HepG2 (cell line): Measurements from ENCODE around the gene OBSL1. TPM values are rescaled to one million over a fixed set of nuclear protein-coding genes. Genes with fewer than 3 reads are reported as not detected.
A peak's percentile ranks its signal among the peaks of the same experiment; 100 is the strongest.

Experiments
- CCAR2 ChIP-seq: fragments of 200-400 bp; formaldehyde crosslinking; optimal IDR thresholded peaks from 2 replicates; pipeline ENCODE3; 2018; ENCODE audit warnings: low read depth, mild to moderate bottlenecking, low read length, moderate library complexity
- CCDC6 ChIP-seq: sonication (generic); formaldehyde crosslinking; IDR thresholded peaks from 2 replicates; pipeline ENCODE4 v1.8.1; 2022; ENCODE audit warnings: mild to moderate bottlenecking, missing genetic modification reagents, moderate library complexity
- DNMT3B ChIP-seq: conservative IDR thresholded peaks from 2 replicates; pipeline ENCODE4 v1.6.1; 2016; ENCODE audit warnings: missing biosample characterization, control low read depth
- EHMT2 ChIP-seq: fragments of 200-600 bp; sonication (generic); IDR thresholded peaks from 2 replicates; pipeline ENCODE4 v1.7.0; 2017; ENCODE audit warnings: antibody characterized with exemption, low read depth, low read length, borderline replicate concordance
- ELF4 ChIP-seq: sonication (generic); formaldehyde crosslinking; IDR thresholded peaks from 2 replicates; pipeline ENCODE4 v1.5.0; 2020; ENCODE audit warnings: missing genetic modification reagents, mild to moderate bottlenecking, moderate library complexity, borderline replicate concordance
- ELK4 ChIP-seq: sonication (generic); formaldehyde crosslinking; IDR thresholded peaks from 2 replicates; pipeline ENCODE4 v1.9.0; 2021; ENCODE audit warnings: missing genetic modification reagents, borderline replicate concordance
- JARID2 ChIP-seq: sonication (generic); formaldehyde crosslinking; IDR thresholded peaks from 2 replicates; pipeline ENCODE4 v1.8.1; 2023; ENCODE audit warnings: missing genetic modification reagents, inconsistent platforms; ENCODE audit not compliant: insufficient replicate concordance
- JUNB ChIP-seq: sonication (generic); formaldehyde crosslinking; IDR thresholded peaks from 2 replicates; pipeline ENCODE4 v1.8.0; 2022; ENCODE audit warnings: missing genetic modification reagents, mild to moderate bottlenecking, borderline replicate concordance
- PAXIP1 ChIP-seq: sonication (generic); formaldehyde crosslinking; conservative IDR thresholded peaks from 2 replicates; pipeline ENCODE4 v1.4.0; 2020; ENCODE audit warnings: mild to moderate bottlenecking, missing genetic modification reagents, moderate library complexity
- SKI ChIP-seq: fragments of 450-650 bp; IDR thresholded peaks from one replicate; pipeline ENCODE4 v1.6.1; 2018; ENCODE audit warnings: mild to moderate bottlenecking; ENCODE audit not compliant: partially characterized antibody
- ZBTB38 ChIP-seq: sonication (generic); formaldehyde crosslinking; IDR thresholded peaks from 2 replicates; pipeline ENCODE4 v1.5.1; 2020; ENCODE audit warnings: mild to moderate bottlenecking, missing genetic modification reagents
- ZBTB7A ChIP-seq: sonication (generic); formaldehyde crosslinking; IDR thresholded peaks from 2 replicates; pipeline ENCODE4 v1.8.0; 2022; ENCODE audit warnings: mild to moderate bottlenecking, missing genetic modification reagents
- ZFP36L1 ChIP-seq: sonication (generic); formaldehyde crosslinking; IDR thresholded peaks from 2 replicates; pipeline ENCODE4 v1.8.0; 2022; ENCODE audit warnings: mild to moderate bottlenecking, missing genetic modification reagents, moderate library complexity
- ZNF263 ChIP-seq: sonication (generic); formaldehyde crosslinking; IDR thresholded peaks from 2 replicates; pipeline ENCODE4 v1.4.0; 2020; ENCODE audit warnings: missing genetic modification reagents
- ZNF501 ChIP-seq: sonication (generic); formaldehyde crosslinking; IDR thresholded peaks from 2 replicates; pipeline ENCODE4 v1.5.1; 2020; ENCODE audit warnings: mild to moderate bottlenecking, moderate library complexity, missing genetic modification reagents
- ZNF768 ChIP-seq: sonication (generic); formaldehyde crosslinking; IDR thresholded peaks from 2 replicates; pipeline ENCODE4 v1.4.0; 2020; ENCODE audit warnings: missing genetic modification reagents
- polyA plus RNA-seq, 8 experiments: library from polyadenylated mRNA; depleted of rRNA in 3 of 8; stranded (reverse) in 7 of 8; unstranded in 1 of 8; fragments of >200 nt; fragmentation: Illumina TruSeq in 4 of 8; extraction: Trizol in 4 of 8; gene quantifications; 2 replicates each; pipeline versions ENCODE4 v1.2.1 to v1.2.3, GENCODE V29; 2011 to 2016; ENCODE audit warnings: low read depth in 4 of 8, missing spikeins in 1 of 8, mixed read lengths in 1 of 8; ENCODE audit not compliant: insufficient read depth in 1 of 8
- total RNA-seq, 5 experiments: library from RNA; depleted of rRNA; stranded (reverse); fragments of >200 nt; fragmentation: Illumina TruSeq; extraction: Trizol; gene quantifications; 2 replicates each; pipeline ENCODE4 v1.2.3, GENCODE V29; 2016; ENCODE audit warnings: low read depth in 1 of 5
- TF ChIP-seq, protein P1 (sequence below), 2 experiments: IDR thresholded peaks; 2 replicates each; pipeline ENCODE4 v1.6.1; 2011 to 2012; ENCODE audit warnings: low read length in 2 of 2, borderline replicate concordance in 1 of 2, low read depth in 1 of 2, mild to moderate bottlenecking in 1 of 2, moderate library complexity in 1 of 2
- TF ChIP-seq, protein P2 (sequence below): sonication (generic); formaldehyde crosslinking; IDR thresholded peaks from 2 replicates; pipeline ENCODE4 v1.5.0; 2020; ENCODE audit warnings: mild to moderate bottlenecking, missing genetic modification reagents

OBSL1 gene
- total and polyA plus RNA-seq, 2 of the 13 experiments (the other 11 are each of a cell fraction or from before 2014, with no cell fraction given): 86.7 to 218 TPM

GRCh38 chr2:219543596-219544358, 27.6 kb downstream of the OBSL1 start, which contains the start of the genes CHPF and TMEM198 (continued):
- TF ChIP-seq JUNB (CRISPR knock-in tag) (no peak; the same call in 1 of the 2 replicates), ZFP36L1 (CRISPR knock-in tag) (peak; percentile 92; the same call in 1 of the 2 replicates), ELK4 (CRISPR knock-in tag) (peak; percentile 53; the same call in 1 of the 2 replicates), EHMT2 (peak; percentile 73; the same call in 1 of the 2 replicates), ELF4 (no peak; the same call in 1 of the 2 replicates), ZBTB7A (CRISPR knock-in tag) (peak; percentile 99), ZNF501 (CRISPR knock-in tag) (peak; percentile 8; the same call in 1 of the 2 replicates), DNMT3B (no peak; the same call in 1 of the 2 replicates), JARID2 (CRISPR knock-in tag) (no peak), ZNF263 (peak; percentile 74), SKI (peak; percentile 33), ZNF768 (CRISPR knock-in tag) (peak; percentile 56; the same call in 1 of the 2 replicates), CCDC6 (CRISPR knock-in tag) (peak; percentile 74; the same call in 1 of the 2 replicates), ZBTB38 (CRISPR knock-in tag) (peak; percentile 61), CCAR2 (peak; percentile 51), PAXIP1 (CRISPR knock-in tag) (peak; percentile 79)
- TF ChIP-seq, protein P1, sequence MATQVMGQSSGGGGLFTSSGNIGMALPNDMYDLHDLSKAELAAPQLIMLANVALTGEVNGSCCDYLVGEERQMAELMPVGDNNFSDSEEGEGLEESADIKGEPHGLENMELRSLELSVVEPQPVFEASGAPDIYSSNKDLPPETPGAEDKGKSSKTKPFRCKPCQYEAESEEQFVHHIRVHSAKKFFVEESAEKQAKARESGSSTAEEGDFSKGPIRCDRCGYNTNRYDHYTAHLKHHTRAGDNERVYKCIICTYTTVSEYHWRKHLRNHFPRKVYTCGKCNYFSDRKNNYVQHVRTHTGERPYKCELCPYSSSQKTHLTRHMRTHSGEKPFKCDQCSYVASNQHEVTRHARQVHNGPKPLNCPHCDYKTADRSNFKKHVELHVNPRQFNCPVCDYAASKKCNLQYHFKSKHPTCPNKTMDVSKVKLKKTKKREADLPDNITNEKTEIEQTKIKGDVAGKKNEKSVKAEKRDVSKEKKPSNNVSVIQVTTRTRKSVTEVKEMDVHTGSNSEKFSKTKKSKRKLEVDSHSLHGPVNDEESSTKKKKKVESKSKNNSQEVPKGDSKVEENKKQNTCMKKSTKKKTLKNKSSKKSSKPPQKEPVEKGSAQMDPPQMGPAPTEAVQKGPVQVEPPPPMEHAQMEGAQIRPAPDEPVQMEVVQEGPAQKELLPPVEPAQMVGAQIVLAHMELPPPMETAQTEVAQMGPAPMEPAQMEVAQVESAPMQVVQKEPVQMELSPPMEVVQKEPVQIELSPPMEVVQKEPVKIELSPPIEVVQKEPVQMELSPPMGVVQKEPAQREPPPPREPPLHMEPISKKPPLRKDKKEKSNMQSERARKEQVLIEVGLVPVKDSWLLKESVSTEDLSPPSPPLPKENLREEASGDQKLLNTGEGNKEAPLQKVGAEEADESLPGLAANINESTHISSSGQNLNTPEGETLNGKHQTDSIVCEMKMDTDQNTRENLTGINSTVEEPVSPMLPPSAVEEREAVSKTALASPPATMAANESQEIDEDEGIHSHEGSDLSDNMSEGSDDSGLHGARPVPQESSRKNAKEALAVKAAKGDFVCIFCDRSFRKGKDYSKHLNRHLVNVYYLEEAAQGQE (IDR thresholded peaks at IDR 0.05; ENCODE audit: borderline replicate concordance in 1 of 2, low read depth in 1 of 2, low read length in 2 of 2): peak in 1 of 2 experiments; percentile 97; a peak in 2 of 4 replicates
- TF ChIP-seq, protein P2, sequence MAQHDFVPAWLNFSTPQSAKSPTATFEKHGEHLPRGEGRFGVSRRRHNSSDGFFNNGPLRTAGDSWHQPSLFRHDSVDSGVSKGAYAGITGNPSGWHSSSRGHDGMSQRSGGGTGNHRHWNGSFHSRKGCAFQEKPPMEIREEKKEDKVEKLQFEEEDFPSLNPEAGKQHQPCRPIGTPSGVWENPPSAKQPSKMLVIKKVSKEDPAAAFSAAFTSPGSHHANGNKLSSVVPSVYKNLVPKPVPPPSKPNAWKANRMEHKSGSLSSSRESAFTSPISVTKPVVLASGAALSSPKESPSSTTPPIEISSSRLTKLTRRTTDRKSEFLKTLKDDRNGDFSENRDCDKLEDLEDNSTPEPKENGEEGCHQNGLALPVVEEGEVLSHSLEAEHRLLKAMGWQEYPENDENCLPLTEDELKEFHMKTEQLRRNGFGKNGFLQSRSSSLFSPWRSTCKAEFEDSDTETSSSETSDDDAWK (CRISPR knock-in tag): no peak
